ENCODE results near the gene RNF34. TPM values are rescaled to one million over a fixed set of nuclear protein-coding genes. Genes with fewer than 3 reads are reported as not detected.
A peak's percentile ranks its signal among the peaks of the same experiment; 100 is the strongest.

The RNF34 gene
- total and polyA plus RNA-seq, 12 donors = 13.3 to 48.4 (median 26.5) TPM

DNA sequence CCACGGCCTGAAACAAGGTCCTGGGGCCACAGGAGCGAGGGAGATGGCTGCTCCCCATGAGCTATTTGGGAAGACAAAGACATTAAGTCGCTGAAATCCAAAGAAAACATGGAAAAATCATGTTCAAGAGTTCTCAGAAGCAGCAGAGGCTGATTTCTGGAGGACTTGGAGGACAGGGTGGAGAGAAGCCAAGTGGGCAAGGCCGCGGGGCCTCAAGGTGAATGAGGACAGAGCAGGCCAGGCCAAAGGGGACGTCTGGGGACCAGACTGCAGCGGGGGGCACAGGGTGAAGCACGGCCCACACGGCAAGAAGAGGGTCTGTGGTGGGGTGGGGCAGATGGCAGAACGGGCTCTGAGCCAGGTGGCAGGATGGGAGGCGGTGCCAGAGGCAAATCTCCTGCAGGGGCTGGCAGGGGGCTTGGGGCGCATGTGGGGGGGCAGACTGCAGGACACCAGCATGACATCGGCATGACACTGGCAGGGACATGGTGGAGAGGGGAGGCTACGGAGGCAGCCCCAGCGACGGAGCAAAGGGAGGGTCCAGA lies 48.9 kb downstream of the RNF34 start:
- H3K4me1 ChIP-seq (replicated peaks in 1 of 2) = peaks cover 0 to 17% of the 10 kb centered on the region in 2 donors
- H3K9me3 ChIP-seq (replicated peaks in 1 of 3) = no peaks in the 10 kb centered on the region
- 73 to 81% (median 76%) methylated on average over 13 to 16 of the region's 16 CpGs for WGBS, 4 donors
- intact Hi-C loops (cut with DNase I) = no loop called here
- no peak overlapping the region for H3K27ac ChIP-seq
- peaks cover 0 to 4% of the 10 kb centered on the region in 2 donors for H3K36me3 ChIP-seq (replicated peaks in 1 of 2)
- no peak for DNase-seq
- TF ChIP-seq CTCF (IDR thresholded peaks at IDR 0.05) (no peak), POLR2A (IDR thresholded peaks at IDR 0.05) (no peak)
- no peak overlapping the region for H3K4me3 ChIP-seq
- no peaks in the 10 kb centered on the region for H3K27me3 ChIP-seq

- WGBS, 4 donors = 37 to 52% (median 42%) methylated on average over 4 of the region's 4 CpGs
- Histone ChIP-seq H3K36me3 (replicated peaks in 1 of 2) (no peaks in the 10 kb centered on the region), H3K4me3 (peak overlapping the region in 1 of 4 donors; percentile 23), H3K9me3 (replicated peaks in 1 of 3) (no peaks in the 10 kb centered on the region), H3K4me1 (replicated peaks in 1 of 2) (peaks cover 0 to 17% of the 10 kb centered on the region in 2 donors), H3K27ac (peak overlapping the region in 4 of 5 donors; percentile 27 to 73 (median 42)), H3K27me3 (no peaks in the 10 kb centered on the region)
- intact Hi-C loops (cut with DNase I) = no loop called here
- DNase-seq = no peak
- no peak for TF ChIP-seq CTCF (IDR thresholded peaks at IDR 0.05)
- no peak for TF ChIP-seq POLR2A (IDR thresholded peaks at IDR 0.05)
Observed at GRCh38 chr12:121451961-121452339, 52.0 kb downstream of the RNF34 start.

- H3K9me3 ChIP-seq (replicated peaks in 1 of 3) = no peaks in the 10 kb centered on the region
- TF ChIP-seq CTCF (IDR thresholded peaks at IDR 0.05) = no peak
- no peak for TF ChIP-seq POLR2A (IDR thresholded peaks at IDR 0.05)
- peak overlapping the region in 1 of 4 donors; percentile 23 for H3K4me3 ChIP-seq
- no peaks in the 10 kb centered on the region for H3K27me3 ChIP-seq
- H3K4me1 ChIP-seq (replicated peaks in 1 of 2) = peaks cover 0 to 17% of the 10 kb centered on the region in 2 donors
- DNase-seq = peak in 1 of 7 donors; percentile 17
- WGBS, 4 donors = 53 to 70% (median 58%) methylated on average over 13 to 35 of the region's 35 CpGs
- H3K36me3 ChIP-seq (replicated peaks in 1 of 2) = no peaks in the 10 kb centered on the region
- intact Hi-C loops (cut with DNase I) = no loop called here
- peak overlapping the region in 4 of 5 donors; percentile 27 to 73 (median 42) for H3K27ac ChIP-seq
Observed at GRCh38 chr12:121452340-121452984, 52.5 kb downstream of the RNF34 start.

GRCh38 chr12:121452985-121453360 lies 53.1 kb downstream of the RNF34 start:
- no peak for DNase-seq
- Histone ChIP-seq H3K27ac (peak overlapping the region in 2 of 5 donors; percentile 54 to 73), H3K27me3 (no peaks in the 10 kb centered on the region), H3K36me3 (replicated peaks in 1 of 2) (no peaks in the 10 kb centered on the region), H3K4me3 (no peak overlapping the region), H3K9me3 (replicated peaks in 1 of 3) (no peaks in the 10 kb centered on the region), H3K4me1 (replicated peaks in 1 of 2) (peaks cover 0 to 17% of the 10 kb centered on the region in 2 donors)
- TF ChIP-seq CTCF (IDR thresholded peaks at IDR 0.05) = no peak
- TF ChIP-seq POLR2A (IDR thresholded peaks at IDR 0.05) = no peak
- 93 to 98% (median 96%) methylated on average over 18 to 39 of the region's 39 CpGs for WGBS, 4 donors
- intact Hi-C loops (cut with DNase I) = no loop called here
